Ascending aorta (tissue), 2 donors: ENCODE measurements around the gene INTS15. TPM values are rescaled to one million over a fixed set of nuclear protein-coding genes. Genes with fewer than 3 reads are reported as not detected.

Experiments
- DNase-seq, 2 donors: peaks; one replicate each; pipeline ENCODE4 v3.0.0-alpha.2; 2019; ENCODE audit warnings: low spot score in 2 of 2
- H3K27ac ChIP-seq, 2 donors: fragments of 200-600 bp; sonication (generic); one replicate each; pipeline ENCODE4 v1.5.1; 2016 to 2017; ENCODE audit warnings: mild to moderate bottlenecking in 1 of 2
- H3K27me3 ChIP-seq: fragments of 200-600 bp; sonication (generic); one replicate; pipeline ENCODE4 v1.5.1; 2017
- H3K36me3 ChIP-seq, 2 donors: fragments of 200-600 bp; sonication (generic); one replicate each; pipeline ENCODE4 v1.5.1; 2016
- H3K4me1 ChIP-seq, 2 donors: fragments of 200-600 bp; sonication (generic); one replicate each; pipeline ENCODE4 v1.5.1; 2016 to 2017; ENCODE audit warnings: mild to moderate bottlenecking in 1 of 2
- H3K4me3 ChIP-seq, 2 donors: fragments of 200-600 bp; sonication (generic); one replicate each; pipeline ENCODE4 v1.5.1; 2016 to 2017; ENCODE audit warnings: mild to moderate bottlenecking in 1 of 2
- H3K9me3 ChIP-seq, 2 donors: fragments of 200-600 bp; sonication (generic); one replicate each; pipeline ENCODE4 v1.5.1; 2016
- intact Hi-C: fragments of 100-400 bp; cut with DNase I; formaldehyde crosslinking; loops from one replicate; pipeline ENCODE4 v1.15.1; 2023
- total RNA-seq: library from RNA; depleted of rRNA; stranded (reverse); fragments of >200 nt; gene quantifications from one replicate; pipeline ENCODE4 v1.1.0, GENCODE V29; 2016
- TF ChIP-seq, protein P1 (sequence below), 3 experiments: fragments of 200-600 bp in 2 of 3; fragments of 450-650 bp in 1 of 3; sonication (generic) in 2 of 3; IDR thresholded peaks; one replicate each; pipeline ENCODE4 v1.5.1; 2016 to 2019; ENCODE audit warnings: antibody characterized with exemption in 3 of 3, mild to moderate bottlenecking in 1 of 3, moderate library complexity in 1 of 3

The INTS15 gene
- total RNA-seq, 1 donor from 2014 or later: 15.2 TPM

DNA sequence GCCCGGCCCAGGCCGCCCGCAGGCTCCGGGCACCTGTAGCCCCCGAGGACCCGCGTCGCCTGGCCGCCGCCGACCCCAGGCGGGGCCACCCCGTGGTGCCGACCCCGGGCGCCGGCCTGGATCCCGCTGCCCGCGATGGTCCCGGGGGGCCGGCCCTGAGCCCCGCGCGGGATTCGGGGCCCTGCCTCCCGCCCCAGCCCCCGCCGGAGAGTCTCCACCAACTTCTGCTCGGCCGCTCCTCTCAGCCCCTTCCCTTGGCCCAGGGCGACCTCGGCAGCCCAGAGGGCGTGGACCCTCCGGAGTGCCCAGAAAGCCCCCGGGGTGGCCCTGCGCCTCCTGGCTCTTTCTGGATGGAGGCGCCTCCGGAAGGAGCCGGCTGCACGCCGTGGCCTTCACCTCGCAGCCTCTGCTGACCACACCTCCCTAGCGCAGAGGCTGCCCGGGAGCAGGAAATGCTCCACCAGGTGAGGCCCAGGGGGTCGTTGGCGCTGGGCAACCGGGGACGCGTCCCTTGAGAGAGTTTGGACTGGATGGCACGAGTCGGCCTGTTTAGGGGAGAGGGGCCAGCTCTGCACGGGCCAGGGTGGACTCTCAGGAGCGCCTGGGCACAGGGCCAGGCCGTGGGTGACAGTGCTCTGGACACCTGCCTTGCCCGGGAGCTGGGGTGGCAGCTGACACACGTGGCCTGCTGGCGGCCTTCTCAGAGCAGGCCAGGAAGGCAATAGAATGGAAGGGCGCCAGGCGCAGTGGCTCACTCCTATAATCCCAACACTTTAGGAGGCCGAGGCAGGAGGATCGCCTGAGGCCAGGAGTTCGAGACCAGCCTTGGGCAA is 26.1 kb downstream of the INTS15 start:
- Histone ChIP-seq H3K9me3 (no peaks in the 10 kb centered on the region), H3K27ac (peak overlapping the region in 1 of 2 donors; percentile 6), H3K27me3 (no peaks in the 10 kb centered on the region), H3K4me3 (peak overlapping the region; percentile 63 to 70), H3K4me1 (peaks cover 3 to 12% of the 10 kb centered on the region in 2 donors), H3K36me3 (peaks cover 4 to 8% of the 10 kb centered on the region in 2 donors)
- TF ChIP-seq, protein P1, sequence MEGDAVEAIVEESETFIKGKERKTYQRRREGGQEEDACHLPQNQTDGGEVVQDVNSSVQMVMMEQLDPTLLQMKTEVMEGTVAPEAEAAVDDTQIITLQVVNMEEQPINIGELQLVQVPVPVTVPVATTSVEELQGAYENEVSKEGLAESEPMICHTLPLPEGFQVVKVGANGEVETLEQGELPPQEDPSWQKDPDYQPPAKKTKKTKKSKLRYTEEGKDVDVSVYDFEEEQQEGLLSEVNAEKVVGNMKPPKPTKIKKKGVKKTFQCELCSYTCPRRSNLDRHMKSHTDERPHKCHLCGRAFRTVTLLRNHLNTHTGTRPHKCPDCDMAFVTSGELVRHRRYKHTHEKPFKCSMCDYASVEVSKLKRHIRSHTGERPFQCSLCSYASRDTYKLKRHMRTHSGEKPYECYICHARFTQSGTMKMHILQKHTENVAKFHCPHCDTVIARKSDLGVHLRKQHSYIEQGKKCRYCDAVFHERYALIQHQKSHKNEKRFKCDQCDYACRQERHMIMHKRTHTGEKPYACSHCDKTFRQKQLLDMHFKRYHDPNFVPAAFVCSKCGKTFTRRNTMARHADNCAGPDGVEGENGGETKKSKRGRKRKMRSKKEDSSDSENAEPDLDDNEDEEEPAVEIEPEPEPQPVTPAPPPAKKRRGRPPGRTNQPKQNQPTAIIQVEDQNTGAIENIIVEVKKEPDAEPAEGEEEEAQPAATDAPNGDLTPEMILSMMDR (IDR thresholded peaks at IDR 0.05): no peak
- DNase-seq: no peak
- intact Hi-C loops: no loop called here

DNA sequence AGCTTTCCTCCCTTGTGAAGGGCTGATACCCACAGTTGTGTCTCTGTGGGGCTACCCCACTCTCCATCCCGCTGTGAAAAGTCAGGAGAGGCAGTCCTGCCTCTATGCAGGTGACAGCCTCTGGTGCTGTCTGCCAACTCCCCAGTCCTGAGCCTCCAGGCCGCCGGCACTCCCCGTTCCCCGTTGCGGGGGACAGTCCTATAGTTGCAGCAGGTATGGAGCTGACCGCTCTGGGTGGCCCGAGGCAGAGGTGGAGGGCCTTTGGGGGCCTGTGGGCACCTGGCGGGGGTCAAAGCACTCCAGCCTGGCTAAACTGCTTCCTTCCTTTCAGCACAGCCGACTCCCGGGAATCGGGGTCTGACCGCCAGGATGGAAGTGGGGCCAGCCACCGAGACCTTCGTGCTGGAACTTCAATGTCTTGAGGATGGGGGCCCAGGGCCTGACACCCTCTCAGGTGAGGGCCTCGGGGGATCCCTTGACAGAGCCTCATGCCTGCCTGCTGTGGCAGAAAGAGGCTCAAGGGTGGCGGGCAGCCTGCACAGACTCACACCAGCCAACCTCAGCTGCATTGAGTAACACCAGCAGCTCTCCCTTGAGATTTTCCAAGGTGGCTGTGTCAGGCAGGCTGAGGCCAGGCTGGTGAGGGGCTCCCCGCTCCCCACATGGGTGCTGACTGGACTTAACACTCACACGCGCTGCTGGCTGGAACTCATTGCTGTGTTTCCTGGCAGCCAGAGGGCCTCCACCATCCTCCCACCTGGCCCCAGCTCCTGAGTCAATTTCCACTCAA is 27.2 kb downstream of the INTS15 start:
- Histone ChIP-seq H3K9me3 (no peaks in the 10 kb centered on the region), H3K4me3 (peak overlapping the region in 1 of 2 donors; percentile 70), H3K27me3 (no peaks in the 10 kb centered on the region), H3K27ac (no peak overlapping the region), H3K4me1 (peaks cover 3 to 12% of the 10 kb centered on the region in 2 donors), H3K36me3 (peaks cover 15 to 18% of the 10 kb centered on the region in 2 donors)
- no peak for DNase-seq
- intact Hi-C loops: no loop called here
- TF ChIP-seq, protein P1 (IDR thresholded peaks at IDR 0.05): no peak

DNA sequence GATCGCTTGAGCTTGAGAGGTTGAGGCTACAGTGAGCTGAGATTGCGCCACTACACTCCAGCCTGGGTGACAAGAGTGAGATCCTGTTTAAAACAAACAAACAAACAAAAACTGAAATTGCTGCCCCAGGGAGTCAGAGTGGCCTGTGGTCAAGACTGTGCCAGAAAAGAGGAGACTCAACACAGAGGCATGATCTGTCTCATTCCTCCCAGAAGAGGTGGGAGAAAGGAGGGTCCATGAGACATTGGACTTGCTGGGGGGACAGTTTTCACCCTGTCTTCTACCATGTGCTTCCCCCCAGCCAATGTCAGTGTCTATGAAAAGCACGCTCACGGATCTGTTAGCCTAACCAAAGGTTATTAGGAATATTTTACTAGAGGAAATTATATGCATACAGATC is 28.8 kb downstream of the INTS15 start:
- H3K9me3 ChIP-seq: no peaks in the 10 kb centered on the region
- TF ChIP-seq, protein P1 (IDR thresholded peaks at IDR 0.05): no peak
- intact Hi-C loops: no loop called here
- no peak overlapping the region for H3K4me3 ChIP-seq
- H3K27ac ChIP-seq: no peak overlapping the region
- peaks cover 3 to 12% of the 10 kb centered on the region in 2 donors for H3K4me1 ChIP-seq
- no peaks in the 10 kb centered on the region for H3K27me3 ChIP-seq
- H3K36me3 ChIP-seq: peaks cover 18 to 29% of the 10 kb centered on the region in 2 donors
- no peak for DNase-seq

DNA sequence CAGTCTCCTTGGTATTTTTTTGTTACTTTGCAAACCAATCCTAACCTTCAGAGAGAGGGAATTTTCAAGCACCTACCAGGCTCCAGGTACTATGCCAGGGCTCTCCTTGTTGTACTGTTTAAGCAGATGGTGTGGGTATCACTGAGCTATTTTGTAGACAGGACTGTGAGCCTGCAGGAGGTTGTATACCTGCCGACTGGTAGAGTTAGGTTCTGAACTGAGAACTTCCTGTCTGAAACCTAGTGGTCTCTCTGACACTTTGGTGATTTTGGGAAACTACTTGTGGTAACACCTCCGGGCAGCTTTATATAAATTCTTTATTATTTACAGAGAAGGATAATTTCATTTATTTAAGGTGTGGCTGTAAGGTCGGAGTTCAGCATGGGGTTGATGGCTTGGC is 30.1 kb downstream of the INTS15 start:
- Histone ChIP-seq H3K4me1 (peaks cover 3 to 12% of the 10 kb centered on the region in 2 donors), H3K27ac (no peak overlapping the region), H3K27me3 (no peaks in the 10 kb centered on the region), H3K9me3 (no peaks in the 10 kb centered on the region), H3K4me3 (no peak overlapping the region), H3K36me3 (peaks cover 18 to 32% of the 10 kb centered on the region in 2 donors)
- no peak for DNase-seq
- TF ChIP-seq, protein P1 (IDR thresholded peaks at IDR 0.05): no peak
- intact Hi-C loops: no loop called here

DNA sequence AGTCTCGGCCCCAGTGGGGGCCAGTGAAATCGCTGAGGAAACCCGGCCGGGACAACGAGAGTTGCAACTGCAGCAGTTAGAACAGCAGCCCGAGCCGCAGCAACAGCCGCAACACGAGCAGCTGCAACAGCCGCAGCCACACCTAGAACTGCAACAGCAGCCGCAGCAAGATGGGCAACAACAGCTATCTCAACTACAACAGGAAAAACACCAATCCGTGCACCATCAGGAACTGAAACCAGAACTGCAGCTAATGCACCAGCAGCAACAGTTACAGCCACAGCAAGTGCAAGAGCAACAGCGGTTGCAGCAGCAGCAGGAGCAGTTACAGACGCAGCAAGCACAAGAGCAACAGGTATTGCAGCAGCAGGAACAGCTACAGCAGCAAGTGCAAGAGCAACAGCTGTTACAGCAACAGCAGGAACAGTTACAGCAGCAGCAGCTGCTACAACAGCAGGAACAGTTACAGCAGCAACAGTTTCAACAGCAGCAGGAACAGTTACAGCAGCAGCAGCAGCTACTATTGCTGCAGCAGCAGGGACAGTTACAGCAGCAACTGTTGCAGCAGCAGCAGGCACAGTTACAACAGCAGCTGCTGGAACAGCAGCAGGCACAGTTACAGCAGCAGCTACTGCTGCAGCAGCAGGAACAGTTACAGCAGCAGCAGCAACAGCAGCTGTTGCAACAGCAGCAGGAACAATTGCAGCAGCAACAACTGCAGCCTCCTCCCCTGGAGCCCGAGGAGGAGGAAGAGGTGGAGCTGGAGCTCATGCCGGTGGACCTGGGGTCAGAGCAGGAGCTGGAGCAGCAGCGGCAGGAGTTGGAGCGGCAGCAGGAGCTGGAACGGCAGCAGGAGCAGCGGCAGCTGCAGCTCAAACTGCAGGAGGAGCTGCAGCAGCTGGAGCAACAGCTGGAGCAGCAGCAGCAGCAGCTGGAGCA is 31.6 kb downstream of the INTS15 start:
- H3K27ac ChIP-seq: no peak overlapping the region
- peaks cover 20 to 32% of the 10 kb centered on the region in 2 donors for H3K36me3 ChIP-seq
- H3K9me3 ChIP-seq: no peaks in the 10 kb centered on the region
- no peaks in the 10 kb centered on the region for H3K27me3 ChIP-seq
- H3K4me1 ChIP-seq: peaks cover 1 to 5% of the 10 kb centered on the region in 2 donors
- no peak for DNase-seq
- TF ChIP-seq, protein P1 (IDR thresholded peaks at IDR 0.05): no peak
- intact Hi-C loops: no loop called here
- no peak overlapping the region for H3K4me3 ChIP-seq
